Uterus (tissue), 4 donors: ENCODE measurements around the gene BLTP3B. TPM values are rescaled to one million over a fixed set of nuclear protein-coding genes. Genes with fewer than 3 reads are reported as not detected.
"Not testable (repeated sequence)": the region's sequence is repeated elsewhere in the genome, so short reads cannot be mapped to it uniquely, and the experiment has no call there.

Experiments used
- DNase-seq, 2 donors: peaks; one replicate each; pipeline ENCODE4 v3.0.0-alpha.2; 2019 to 2020
- H3K27ac ChIP-seq, 2 donors: fragments of 200-600 bp; sonication (generic); 1 replicate in 1 of 2; 2 replicates in 1 of 2; pipeline ENCODE4 v1.5.1; 2016 to 2018
- H3K27me3 ChIP-seq, 2 donors: fragments of 200-600 bp; sonication (generic); one replicate each; pipeline ENCODE4 v1.5.1; 2018 to 2019; ENCODE audit warnings: control low read depth in 1 of 2
- H3K36me3 ChIP-seq, 2 donors: fragments of 200-600 bp; sonication (generic); one replicate each; pipeline ENCODE4 v1.5.1; 2019; ENCODE audit warnings: control low read depth in 1 of 2
- H3K4me1 ChIP-seq, 2 donors: fragments of 200-600 bp; sonication (generic); one replicate each; pipeline ENCODE4 v1.5.1; 2018 to 2019; ENCODE audit warnings: control low read depth in 1 of 2
- H3K4me3 ChIP-seq, 2 donors: fragments of 200-600 bp; sonication (generic); 1 replicate in 1 of 2; 2 replicates in 1 of 2; pipeline ENCODE4 v1.5.1; 2018 to 2019; ENCODE audit warnings: mild to moderate bottlenecking in 1 of 2
- H3K9me3 ChIP-seq, 2 donors: fragments of 200-600 bp; sonication (generic); one replicate each; pipeline ENCODE4 v1.5.1; 2019; ENCODE audit warnings: control low read depth in 1 of 2
- POLR2A ChIP-seq, 2 donors: fragments of 450-650 bp; IDR thresholded peaks; one replicate each; pipeline ENCODE4 v1.6.1; 2016; ENCODE audit warnings: antibody characterized with exemption in 2 of 2, mild to moderate bottlenecking in 1 of 2, moderate library complexity in 1 of 2
- intact Hi-C: fragments of 100-400 bp; cut with DNase I; formaldehyde crosslinking; loops from one replicate; pipeline ENCODE4 v1.15.1; 2023; ENCODE audit warnings: low total_unique reads
- total RNA-seq, 4 donors: library from RNA; depleted of rRNA in 3 of 4; stranded (reverse); fragments of >200 nt in 3 of 4; gene quantifications; one replicate each; pipeline versions ENCODE4 v1.1.0 to v1.2.4, GENCODE V29; 2014 to 2023
- TF ChIP-seq, protein P1 (sequence below), 4 experiments: fragments of 200-600 bp in 2 of 4; fragments of 450-650 bp in 2 of 4; sonication (generic) in 2 of 4; IDR thresholded peaks; one replicate each; pipeline ENCODE4 v1.5.1; 2016 to 2019; ENCODE audit warnings: antibody characterized with exemption in 4 of 4, mild to moderate bottlenecking in 2 of 4, moderate library complexity in 1 of 4
- donor health status: DM: yes; HTN: yes; CAD: no.

The BLTP3B gene, protein sequence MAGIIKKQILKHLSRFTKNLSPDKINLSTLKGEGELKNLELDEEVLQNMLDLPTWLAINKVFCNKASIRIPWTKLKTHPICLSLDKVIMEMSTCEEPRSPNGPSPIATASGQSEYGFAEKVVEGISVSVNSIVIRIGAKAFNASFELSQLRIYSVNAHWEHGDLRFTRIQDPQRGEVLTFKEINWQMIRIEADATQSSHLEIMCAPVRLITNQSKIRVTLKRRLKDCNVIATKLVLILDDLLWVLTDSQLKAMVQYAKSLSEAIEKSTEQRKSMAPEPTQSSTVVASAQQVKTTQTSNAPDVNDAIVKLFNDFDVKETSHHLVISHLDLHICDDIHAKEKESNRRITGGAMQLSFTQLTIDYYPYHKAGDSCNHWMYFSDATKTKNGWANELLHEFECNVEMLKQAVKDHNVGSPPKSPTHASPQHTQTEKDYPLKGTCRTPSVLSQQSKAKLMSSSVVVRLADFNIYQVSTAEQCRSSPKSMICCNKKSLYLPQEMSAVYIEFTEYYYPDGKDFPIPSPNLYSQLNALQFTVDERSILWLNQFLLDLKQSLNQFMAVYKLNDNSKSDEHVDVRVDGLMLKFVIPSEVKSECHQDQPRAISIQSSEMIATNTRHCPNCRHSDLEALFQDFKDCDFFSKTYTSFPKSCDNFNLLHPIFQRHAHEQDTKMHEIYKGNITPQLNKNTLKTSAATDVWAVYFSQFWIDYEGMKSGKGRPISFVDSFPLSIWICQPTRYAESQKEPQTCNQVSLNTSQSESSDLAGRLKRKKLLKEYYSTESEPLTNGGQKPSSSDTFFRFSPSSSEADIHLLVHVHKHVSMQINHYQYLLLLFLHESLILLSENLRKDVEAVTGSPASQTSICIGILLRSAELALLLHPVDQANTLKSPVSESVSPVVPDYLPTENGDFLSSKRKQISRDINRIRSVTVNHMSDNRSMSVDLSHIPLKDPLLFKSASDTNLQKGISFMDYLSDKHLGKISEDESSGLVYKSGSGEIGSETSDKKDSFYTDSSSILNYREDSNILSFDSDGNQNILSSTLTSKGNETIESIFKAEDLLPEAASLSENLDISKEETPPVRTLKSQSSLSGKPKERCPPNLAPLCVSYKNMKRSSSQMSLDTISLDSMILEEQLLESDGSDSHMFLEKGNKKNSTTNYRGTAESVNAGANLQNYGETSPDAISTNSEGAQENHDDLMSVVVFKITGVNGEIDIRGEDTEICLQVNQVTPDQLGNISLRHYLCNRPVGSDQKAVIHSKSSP (N-terminal part only)
- 10 to 100 TPM in 3 of 4 donors, 1 to 10 TPM in 1; 9.7 to 42.0 (median 25.1) TPM for total RNA-seq

DNA sequence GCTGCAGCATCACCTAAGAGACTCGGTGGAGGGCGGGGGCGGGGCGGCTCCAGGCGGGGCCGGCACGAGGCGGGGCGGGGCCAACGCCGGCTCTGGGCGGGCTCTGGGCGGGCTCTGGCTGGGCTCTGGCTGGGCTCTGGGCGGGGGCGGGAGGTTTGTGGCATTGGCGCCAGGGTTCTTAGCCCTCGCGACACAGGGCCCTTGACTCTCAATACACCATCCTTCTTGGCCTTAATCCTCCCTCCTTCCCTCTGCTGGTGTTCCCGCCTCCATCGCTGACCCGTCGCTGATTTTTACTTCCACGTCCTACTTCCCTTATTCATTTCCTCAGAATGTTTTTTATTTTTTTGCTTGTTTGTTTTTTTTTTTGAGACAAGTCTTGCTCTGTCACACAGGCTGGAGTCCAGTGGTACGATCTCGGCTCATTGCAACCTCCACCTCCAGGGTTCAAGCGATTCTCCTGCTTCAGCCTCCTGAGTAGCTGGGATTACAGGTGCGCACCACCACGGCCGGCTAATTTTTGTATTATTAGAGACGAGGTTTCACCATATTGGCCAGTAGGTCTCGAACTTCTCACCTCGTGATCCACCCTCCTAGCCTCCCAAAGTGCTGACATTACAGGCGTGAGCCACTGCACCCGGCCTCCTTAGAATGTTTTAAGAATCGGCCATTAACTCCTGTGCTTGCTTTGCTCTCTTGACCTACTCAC, at the start of gene BLTP3B:
TSS of gene BLTP3B (minus strand) at position 24 of the 709 bp plus-strand sequence. CDS start 239 bp downstream, outside the sequence.
- Histone ChIP-seq H3K4me1 (no peaks in the 10 kb centered on the region), H3K4me3 (peak within 1 kb of the TSS; percentile 68 to 95), H3K27me3 (no peaks in the 10 kb centered on the region), H3K9me3 (no peaks in the 10 kb centered on the region), H3K27ac (peak within 1 kb of the TSS; percentile 93 to 98), H3K36me3 (no peaks in the 10 kb centered on the region)
- intact Hi-C loops, result no loop called here
- peak; percentile 90 to 92 for DNase-seq
- TF ChIP-seq, protein P1, sequence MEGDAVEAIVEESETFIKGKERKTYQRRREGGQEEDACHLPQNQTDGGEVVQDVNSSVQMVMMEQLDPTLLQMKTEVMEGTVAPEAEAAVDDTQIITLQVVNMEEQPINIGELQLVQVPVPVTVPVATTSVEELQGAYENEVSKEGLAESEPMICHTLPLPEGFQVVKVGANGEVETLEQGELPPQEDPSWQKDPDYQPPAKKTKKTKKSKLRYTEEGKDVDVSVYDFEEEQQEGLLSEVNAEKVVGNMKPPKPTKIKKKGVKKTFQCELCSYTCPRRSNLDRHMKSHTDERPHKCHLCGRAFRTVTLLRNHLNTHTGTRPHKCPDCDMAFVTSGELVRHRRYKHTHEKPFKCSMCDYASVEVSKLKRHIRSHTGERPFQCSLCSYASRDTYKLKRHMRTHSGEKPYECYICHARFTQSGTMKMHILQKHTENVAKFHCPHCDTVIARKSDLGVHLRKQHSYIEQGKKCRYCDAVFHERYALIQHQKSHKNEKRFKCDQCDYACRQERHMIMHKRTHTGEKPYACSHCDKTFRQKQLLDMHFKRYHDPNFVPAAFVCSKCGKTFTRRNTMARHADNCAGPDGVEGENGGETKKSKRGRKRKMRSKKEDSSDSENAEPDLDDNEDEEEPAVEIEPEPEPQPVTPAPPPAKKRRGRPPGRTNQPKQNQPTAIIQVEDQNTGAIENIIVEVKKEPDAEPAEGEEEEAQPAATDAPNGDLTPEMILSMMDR (IDR thresholded peaks at IDR 0.05), result no peak

DNA sequence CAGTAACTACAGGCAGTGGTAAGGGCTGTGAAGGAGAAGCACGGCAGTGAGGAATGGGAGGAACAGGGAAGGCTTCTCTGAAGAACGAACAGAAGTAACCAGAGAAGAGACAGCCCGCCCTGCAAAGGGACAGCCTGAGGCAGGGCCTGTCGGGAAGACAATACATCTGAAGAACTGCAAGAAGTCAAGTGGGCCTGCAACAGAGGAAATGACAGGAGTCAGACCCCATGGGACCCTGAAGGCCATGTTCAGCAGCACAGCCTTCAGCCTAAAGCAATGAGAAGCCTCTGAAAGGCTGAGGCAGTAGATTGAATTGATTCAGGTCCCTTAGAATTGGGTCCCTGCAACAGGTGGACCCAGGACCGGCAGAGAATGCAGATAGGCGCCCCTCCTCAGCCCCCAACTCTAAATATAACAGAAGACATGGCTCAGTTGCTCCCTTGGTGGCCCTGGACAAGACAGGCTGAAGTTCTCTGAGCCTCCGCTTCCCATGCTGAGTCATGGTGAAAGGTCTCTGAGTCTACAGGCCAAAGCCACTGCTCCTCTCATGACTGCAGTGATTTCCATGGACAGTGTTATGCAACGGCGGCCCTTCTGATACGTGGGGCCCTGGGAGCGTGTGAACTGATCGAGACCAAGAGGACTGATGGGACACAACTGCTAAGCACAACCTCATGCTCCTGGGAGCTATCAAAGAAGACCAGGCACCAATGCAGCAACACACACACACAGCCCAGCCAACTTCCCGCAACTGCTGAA, 47.1 kb upstream of the BLTP3B start:
- no peak for TF ChIP-seq POLR2A (IDR thresholded peaks at IDR 0.05)
- TF ChIP-seq, protein P1 (IDR thresholded peaks at IDR 0.05), result no peak
- Histone ChIP-seq H3K4me1 (no peaks in the 10 kb centered on the region), H3K4me3 (no peak overlapping the region), H3K27ac (no peak overlapping the region), H3K9me3 (no peaks in the 10 kb centered on the region), H3K27me3 (no peaks in the 10 kb centered on the region), H3K36me3 (no peaks in the 10 kb centered on the region)
- no peak for DNase-seq
- intact Hi-C loops, result no loop called here

DNA sequence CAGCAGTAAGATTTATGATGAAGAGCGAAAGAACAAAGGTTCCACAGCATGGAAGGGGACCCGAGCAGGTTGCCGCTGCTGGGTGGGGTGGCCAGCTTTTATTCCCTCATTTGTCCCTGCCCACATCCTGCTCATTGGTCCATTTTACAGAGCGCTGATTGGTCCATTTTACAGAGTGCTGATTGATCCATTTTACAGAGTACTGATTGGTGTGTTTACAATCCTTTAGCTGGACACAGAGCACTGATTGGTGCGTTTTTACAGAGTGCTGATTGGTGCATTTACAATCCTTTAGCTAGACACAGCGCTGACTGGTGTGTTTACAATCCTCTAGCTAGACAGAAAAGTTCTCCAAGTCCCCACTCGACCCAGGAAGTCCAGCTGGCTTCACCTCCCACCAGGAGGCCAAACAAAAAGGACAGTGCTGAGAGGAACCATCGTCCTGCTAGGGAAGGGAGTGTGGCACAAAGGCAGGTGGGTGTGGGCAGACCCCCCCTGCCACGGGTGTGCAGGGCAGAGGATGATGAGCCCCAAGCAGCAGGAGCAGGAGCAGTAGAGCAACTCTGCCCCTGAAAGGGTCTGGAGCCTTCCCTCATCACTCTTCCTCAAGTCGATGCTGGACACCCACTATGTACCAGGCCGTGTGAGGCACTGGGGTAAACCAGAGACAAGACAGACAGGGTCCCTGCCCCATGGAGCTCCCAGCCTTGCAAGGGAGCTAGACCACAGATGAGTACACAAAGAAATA, 46.4 kb upstream of the BLTP3B start:
- H3K4me3 ChIP-seq, H3K27ac ChIP-seq, DNase-seq, H3K9me3 ChIP-seq, intact Hi-C loops, H3K4me1 ChIP-seq, H3K27me3 ChIP-seq, H3K36me3 ChIP-seq: not testable (repeated sequence)

DNA sequence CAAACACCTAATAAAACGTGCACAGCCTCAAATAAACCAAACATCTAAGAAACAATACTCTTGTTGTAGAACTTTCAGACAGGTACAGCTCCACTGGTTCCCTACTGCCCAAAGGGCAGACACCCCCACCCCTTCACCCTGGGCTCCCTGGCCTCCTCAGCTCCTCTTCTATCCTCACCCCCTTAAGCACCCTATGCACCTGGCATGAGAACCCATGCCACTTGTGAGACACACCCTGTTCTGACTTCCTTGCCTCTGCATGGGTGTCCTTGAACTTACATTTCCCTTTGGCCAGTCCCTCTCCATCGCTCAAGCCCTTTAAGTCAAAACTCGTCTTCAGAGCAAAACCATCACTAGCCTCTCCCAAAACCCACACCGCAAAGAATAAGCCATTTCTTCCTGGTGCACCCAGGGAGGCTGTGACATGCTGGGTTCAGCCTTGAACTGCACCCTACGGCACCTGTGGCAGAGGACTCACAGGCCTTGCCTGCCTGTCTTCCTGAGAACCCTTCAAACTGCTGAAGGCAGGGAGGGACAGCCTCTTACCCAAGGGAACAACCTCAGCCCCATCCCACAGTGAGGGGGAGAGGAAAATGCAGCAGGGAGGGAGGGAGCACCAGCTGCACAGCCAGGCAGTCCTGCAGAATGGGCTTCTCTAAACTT, 45.3 kb upstream of the BLTP3B start:
- DNase-seq, result no peak
- Histone ChIP-seq H3K36me3 (no peaks in the 10 kb centered on the region), H3K9me3 (no peaks in the 10 kb centered on the region), H3K27me3 (no peaks in the 10 kb centered on the region), H3K27ac (no peak overlapping the region), H3K4me3 (no peak overlapping the region), H3K4me1 (no peaks in the 10 kb centered on the region)
- intact Hi-C loops, result no loop called here
- no peak for TF ChIP-seq POLR2A (IDR thresholded peaks at IDR 0.05)
- TF ChIP-seq, protein P1 (IDR thresholded peaks at IDR 0.05), result no peak
